22Rv1 (cell line): Measurements from ENCODE around the gene MAN2A2.

ENCODE experiments used
- H3K27ac ChIP-seq: fragments of 450-650 bp; 2 replicates; pipeline ENCODE4 v1.5.1; 2017
- ZFX ChIP-seq: fragments of 450-650 bp; IDR thresholded peaks from 2 replicates; pipeline ENCODE4 v1.6.1; 2017; ENCODE audit warnings: antibody characterized with exemption, borderline replicate concordance
- TF ChIP-seq, protein P1 (sequence below): fragments of 450-650 bp; IDR thresholded peaks from 2 replicates; pipeline ENCODE4 v1.5.1; 2017; ENCODE audit warnings: mild to moderate bottlenecking

MAN2A2 gene

DNA sequence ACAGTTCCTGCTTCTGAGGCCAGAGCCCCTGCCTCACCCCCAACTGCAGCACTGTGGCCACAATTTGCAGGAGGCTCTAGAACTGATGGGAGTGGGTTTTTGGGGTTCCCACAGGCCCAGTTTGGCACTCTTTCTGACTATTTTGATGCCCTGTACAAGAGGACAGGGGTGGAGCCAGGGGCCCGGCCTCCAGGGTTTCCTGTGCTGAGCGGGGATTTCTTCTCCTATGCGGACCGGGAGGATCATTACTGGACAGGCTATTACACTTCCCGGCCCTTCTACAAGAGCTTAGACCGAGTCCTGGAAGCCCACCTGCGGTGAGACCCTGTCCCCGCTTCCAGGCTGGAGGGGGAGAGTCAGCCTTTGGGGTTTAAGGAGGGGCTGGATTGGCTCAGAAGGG lies 6.9 kb downstream of the MAN2A2 start:
- TF ChIP-seq, protein P1, sequence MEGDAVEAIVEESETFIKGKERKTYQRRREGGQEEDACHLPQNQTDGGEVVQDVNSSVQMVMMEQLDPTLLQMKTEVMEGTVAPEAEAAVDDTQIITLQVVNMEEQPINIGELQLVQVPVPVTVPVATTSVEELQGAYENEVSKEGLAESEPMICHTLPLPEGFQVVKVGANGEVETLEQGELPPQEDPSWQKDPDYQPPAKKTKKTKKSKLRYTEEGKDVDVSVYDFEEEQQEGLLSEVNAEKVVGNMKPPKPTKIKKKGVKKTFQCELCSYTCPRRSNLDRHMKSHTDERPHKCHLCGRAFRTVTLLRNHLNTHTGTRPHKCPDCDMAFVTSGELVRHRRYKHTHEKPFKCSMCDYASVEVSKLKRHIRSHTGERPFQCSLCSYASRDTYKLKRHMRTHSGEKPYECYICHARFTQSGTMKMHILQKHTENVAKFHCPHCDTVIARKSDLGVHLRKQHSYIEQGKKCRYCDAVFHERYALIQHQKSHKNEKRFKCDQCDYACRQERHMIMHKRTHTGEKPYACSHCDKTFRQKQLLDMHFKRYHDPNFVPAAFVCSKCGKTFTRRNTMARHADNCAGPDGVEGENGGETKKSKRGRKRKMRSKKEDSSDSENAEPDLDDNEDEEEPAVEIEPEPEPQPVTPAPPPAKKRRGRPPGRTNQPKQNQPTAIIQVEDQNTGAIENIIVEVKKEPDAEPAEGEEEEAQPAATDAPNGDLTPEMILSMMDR: no peak
- TF ChIP-seq ZFX: no peak
- H3K27ac ChIP-seq: no peak overlapping the region

DNA sequence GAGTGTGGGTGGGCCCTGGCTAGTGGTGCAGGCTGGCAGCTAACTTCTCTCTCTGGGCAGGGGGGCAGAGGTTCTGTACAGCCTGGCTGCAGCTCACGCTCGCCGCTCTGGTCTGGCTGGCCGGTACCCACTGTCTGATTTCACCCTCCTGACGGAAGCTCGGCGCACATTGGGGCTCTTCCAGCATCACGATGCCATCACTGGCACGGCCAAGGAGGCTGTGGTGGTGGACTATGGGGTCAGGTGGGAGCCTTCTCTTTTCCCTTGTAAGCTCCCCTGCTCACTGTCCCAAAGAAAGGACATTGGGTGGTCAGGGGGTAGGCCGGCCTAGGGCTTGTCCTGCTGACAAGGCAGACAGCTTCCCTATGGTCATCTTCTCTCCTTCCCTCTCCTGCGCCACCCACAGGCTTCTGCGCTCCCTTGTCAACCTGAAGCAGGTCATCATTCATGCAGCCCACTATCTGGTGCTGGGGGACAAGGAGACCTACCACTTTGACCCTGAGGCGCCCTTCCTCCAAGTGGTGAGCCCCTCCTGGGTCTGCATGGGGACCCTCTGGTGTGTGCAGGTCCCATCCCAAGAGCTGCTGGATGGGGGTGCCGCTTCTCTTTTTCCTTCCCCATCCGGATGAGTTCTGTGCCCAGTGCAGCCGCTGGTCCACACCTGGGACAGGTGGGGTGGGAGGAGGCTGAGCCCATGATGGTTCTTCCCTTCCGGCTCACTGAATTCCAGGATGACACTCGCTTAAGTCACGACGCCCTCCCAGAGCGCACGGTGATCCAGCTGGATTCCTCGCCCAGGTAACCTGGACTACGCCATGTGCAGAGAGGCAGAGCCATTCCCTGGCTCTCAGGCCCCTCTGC lies 7.6 kb downstream of the MAN2A2 start:
- TF ChIP-seq ZFX: no peak
- TF ChIP-seq, protein P1: no peak
- H3K27ac ChIP-seq: no peak overlapping the region

DNA sequence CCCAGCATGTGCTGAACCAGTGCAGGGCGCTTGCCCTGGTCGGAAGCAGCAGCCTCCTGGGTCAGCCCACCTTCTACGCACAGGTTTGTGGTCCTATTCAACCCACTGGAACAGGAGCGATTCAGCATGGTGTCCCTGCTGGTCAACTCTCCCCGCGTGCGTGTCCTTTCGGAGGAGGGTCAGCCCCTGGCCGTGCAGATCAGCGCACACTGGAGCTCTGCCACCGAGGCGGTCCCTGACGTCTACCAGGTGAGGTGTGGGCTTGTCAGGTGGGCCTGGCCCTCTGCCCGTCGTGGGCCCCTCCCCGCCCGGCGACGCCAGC lies 8.2 kb downstream of the MAN2A2 start:
- no peak for TF ChIP-seq ZFX
- TF ChIP-seq, protein P1: no peak

DNA sequence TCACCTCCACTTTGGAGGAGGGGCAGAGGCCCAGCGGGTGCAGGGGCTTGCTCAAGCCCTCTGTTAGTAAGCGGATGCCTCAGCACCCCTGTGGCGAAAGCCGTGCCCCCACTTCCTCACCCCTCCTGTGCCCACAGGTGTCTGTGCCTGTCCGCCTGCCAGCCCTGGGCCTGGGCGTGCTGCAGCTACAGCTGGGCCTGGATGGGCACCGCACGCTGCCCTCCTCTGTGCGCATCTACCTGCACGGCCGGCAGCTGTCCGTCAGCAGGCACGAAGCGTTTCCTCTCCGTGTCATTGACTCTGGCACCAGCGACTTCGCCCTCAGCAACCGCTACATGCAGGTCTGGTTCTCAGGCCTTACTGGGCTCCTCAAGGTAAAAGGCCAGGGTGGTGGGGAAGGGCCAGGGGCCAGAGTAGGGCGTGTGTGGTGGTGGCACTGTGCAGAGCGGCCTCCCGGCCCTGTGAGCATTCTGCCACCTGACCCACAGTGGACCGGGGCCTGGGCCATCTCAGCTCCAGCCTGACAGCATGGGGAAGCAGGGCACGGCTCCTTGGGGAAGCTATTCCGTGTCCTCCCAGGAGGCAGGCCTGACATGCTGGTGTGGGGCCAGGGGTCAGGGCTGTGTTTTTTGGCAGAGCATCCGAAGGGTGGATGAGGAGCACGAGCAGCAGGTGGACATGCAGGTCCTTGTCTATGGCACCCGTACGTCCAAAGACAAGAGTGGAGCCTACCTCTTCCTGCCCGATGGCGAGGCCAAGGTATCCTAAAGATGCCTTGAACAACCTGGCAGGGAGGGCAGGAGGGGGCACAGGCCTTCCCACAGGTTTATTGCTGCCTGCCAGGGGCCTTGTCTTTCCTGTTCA lies 9.0 kb downstream of the MAN2A2 start:
- no peak overlapping the region for H3K27ac ChIP-seq
- TF ChIP-seq, protein P1: no peak
- TF ChIP-seq ZFX: no peak

More for the DNA sequence above, 8.2 kb downstream of the MAN2A2 start:
- no peak overlapping the region for H3K27ac ChIP-seq

DNA sequence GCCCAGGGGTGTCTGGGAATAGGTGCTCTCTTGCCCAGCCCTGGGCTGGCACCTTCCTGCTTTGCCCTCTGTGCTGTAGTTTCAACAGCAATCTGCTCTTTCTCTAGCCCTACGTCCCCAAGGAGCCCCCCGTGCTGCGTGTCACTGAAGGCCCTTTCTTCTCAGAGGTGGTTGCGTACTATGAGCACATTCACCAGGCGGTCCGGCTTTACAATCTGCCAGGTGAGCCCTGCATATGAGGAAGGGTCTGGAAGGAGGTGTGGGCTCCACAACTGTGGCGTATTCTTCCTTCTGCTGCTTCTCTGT lies 9.6 kb downstream of the MAN2A2 start:
- no peak for TF ChIP-seq ZFX
- TF ChIP-seq, protein P1: no peak
- no peak overlapping the region for H3K27ac ChIP-seq

DNA sequence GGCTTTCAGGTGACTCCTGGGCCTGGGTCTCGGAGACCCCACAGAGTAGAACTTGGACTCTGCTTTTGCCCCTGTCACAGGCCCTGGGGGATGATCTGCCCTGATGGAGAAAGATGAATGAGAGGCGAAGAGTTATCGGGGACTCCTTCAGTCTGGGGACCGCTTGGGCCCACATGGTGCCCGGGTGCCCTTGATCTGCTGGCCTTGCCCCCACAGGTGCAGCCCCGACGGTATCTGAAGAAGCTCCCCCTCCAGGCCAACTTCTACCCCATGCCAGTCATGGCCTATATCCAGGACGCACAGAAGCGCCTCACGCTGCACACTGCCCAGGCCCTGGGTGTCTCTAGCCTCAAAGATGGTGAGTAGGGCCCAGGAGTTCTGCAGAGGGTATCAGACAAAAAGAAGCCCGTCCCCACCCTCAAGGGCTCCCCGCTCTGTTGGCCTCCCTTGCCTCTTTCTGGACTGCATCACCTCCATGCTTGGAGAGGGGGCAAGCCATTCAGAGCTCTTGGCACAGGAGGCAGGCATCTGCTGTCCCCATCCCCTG lies 10.4 kb downstream of the MAN2A2 start:
- TF ChIP-seq, protein P1: no peak
- TF ChIP-seq ZFX: no peak
- no peak overlapping the region for H3K27ac ChIP-seq
